Naive thymus-derived CD4-positive, alpha-beta T cell (primary cell): Measurements from ENCODE around the gene PPP2R1A. TPM values are rescaled to one million over a fixed set of nuclear protein-coding genes. Genes with fewer than 3 reads are reported as not detected.
A peak's percentile ranks its signal among the peaks of the same experiment; 100 is the strongest.

ENCODE experiments used
- ATAC-seq: fragments of 150-1000 bp; cut with Tn5 transposase; 2 replicates; pipeline ENCODE4 v1.10.0; 2021; ENCODE audit warnings: mild to moderate bottlenecking, moderate library complexity
- CTCF ChIA-PET: fragments of 350-600 bp; sonication (Branson Sonifier 250); formaldehyde crosslinking; loops from one replicate; lab custom pipeline; 2021; ENCODE audit warnings: antibody characterized with exemption; lab: Charles Lee
- POLR2A ChIA-PET: fragments of 350-600 bp; sonication (Branson Sonifier 250); formaldehyde crosslinking; loops from one replicate; lab custom pipeline; 2021; ENCODE audit warnings: antibody characterized with exemption, inconsistent platforms; lab: Charles Lee
- DNase-seq, 9 donors: peaks; one replicate each; pipeline versions ENCODE4 v3.0.0 to v3.0.0-alpha.2; 2020 to 2022; ENCODE audit warnings: mixed read lengths in 1 of 9
- H3K27ac ChIP-seq: one replicate; pipeline ENCODE4 v1.7.0; 2013; ENCODE audit warnings: mild to moderate bottlenecking, low read depth, low read length, moderate library complexity
- H3K27me3 ChIP-seq, 2 donors: one replicate each; pipeline ENCODE4 v1.7.0; 2013; ENCODE audit warnings: low read length in 2 of 2, mild to moderate bottlenecking in 2 of 2, moderate library complexity in 2 of 2; ENCODE audit not compliant: control insufficient read depth in 2 of 2, insufficient read depth in 2 of 2
- H3K36me3 ChIP-seq, 3 experiments: 1 replicate in 2 of 3; 2 replicates in 1 of 3; pipeline ENCODE4 v1.7.0; 2013; ENCODE audit warnings: low read length in 3 of 3, mild to moderate bottlenecking in 3 of 3, moderate library complexity in 1 of 3; ENCODE audit not compliant: insufficient read depth in 3 of 3, control insufficient read depth in 2 of 3
- H3K4me1 ChIP-seq, 2 donors: one replicate each; pipeline ENCODE4 v1.7.0; 2013; ENCODE audit warnings: low read length in 2 of 2, mild to moderate bottlenecking in 2 of 2, moderate library complexity in 1 of 2; ENCODE audit not compliant: control insufficient read depth in 2 of 2, insufficient read depth in 2 of 2
- H3K4me3 ChIP-seq: 2 replicates; pipeline ENCODE4 v1.7.0; 2013; ENCODE audit warnings: mild to moderate bottlenecking, low read length
- H3K9me3 ChIP-seq, 3 experiments: 1 replicate in 2 of 3; 2 replicates in 1 of 3; pipeline ENCODE4 v1.7.0; 2013; ENCODE audit warnings: low read length in 3 of 3; ENCODE audit not compliant: control insufficient read depth in 2 of 3
- H3K27ac Mint-ChIP-seq, 9 donors: one replicate each; pipeline ENCODE4 v1.8.0; 2020 to 2022; ENCODE audit warnings: mixed read lengths in 9 of 9, mild to moderate bottlenecking in 8 of 9, moderate library complexity in 5 of 9, inconsistent platforms in 2 of 9
- H3K27me3 Mint-ChIP-seq, 5 donors: one replicate each; pipeline ENCODE4 v1.8.0; 2021 to 2022; ENCODE audit warnings: mixed read lengths in 5 of 5, mild to moderate bottlenecking in 1 of 5
- H3K36me3 Mint-ChIP-seq, 5 donors: one replicate each; pipeline ENCODE4 v1.8.0; 2020 to 2022; ENCODE audit warnings: mixed read lengths in 5 of 5, mild to moderate bottlenecking in 3 of 5, inconsistent platforms in 1 of 5
- H3K4me1 Mint-ChIP-seq, 7 donors: one replicate each; pipeline ENCODE4 v1.8.0; 2020 to 2022; ENCODE audit warnings: mixed read lengths in 7 of 7, mild to moderate bottlenecking in 3 of 7, inconsistent platforms in 1 of 7
- H3K4me3 Mint-ChIP-seq, 10 donors: one replicate each; pipeline ENCODE4 v1.8.0; 2020 to 2022; ENCODE audit warnings: mild to moderate bottlenecking in 10 of 10, mixed read lengths in 10 of 10, moderate library complexity in 6 of 10, inconsistent platforms in 2 of 10
- H3K9me3 Mint-ChIP-seq, 11 donors: one replicate each; pipeline ENCODE4 v1.8.0; 2020 to 2022; ENCODE audit warnings: mixed read lengths in 11 of 11, mild to moderate bottlenecking in 4 of 11, inconsistent platforms in 1 of 11, moderate library complexity in 1 of 11
- intact Hi-C, 2 donors: fragments of 100-400 bp; cut with micrococcal nuclease; formaldehyde crosslinking; loops; one replicate each; pipeline ENCODE4 v1.15.1; 2023
- polyA plus RNA-seq, 2 donors: library from polyadenylated mRNA; unstranded; fragments of 300-500 nt; fragmentation: Illumina TruSeq; gene quantifications; one replicate each; pipeline ENCODE4 v1.2.3, GENCODE V29; 2021
- total RNA-seq, 6 experiments: library from RNA in 5 of 6; stranded (reverse) in 5 of 6; gene quantifications; 1 replicate in 5 of 6; 2 replicates in 1 of 6; pipeline ENCODE4 v1.2.3 and lab custom pipeline; 2021 to 2026

Gene PPP2R1A
- total and polyA plus RNA-seq, 7 experiments from 2014 or later, result 148 to 215 (median 165) TPM

- Mint-ChIP-seq H3K4me1 (peaks cover 0 to 5% (median 4%) of the 10 kb centered on the region in 7 donors), H3K9me3 (no peaks in the 10 kb centered on the region), H3K4me3 (no peak overlapping the region), H3K27me3 (no peaks in the 10 kb centered on the region), H3K27ac (peak overlapping the region in 2 of 9 donors; percentile 37 to 68), H3K36me3 (peaks cover 9 to 62% (median 29%) of the 10 kb centered on the region in 5 donors)
- Histone ChIP-seq H3K36me3 (peaks cover 14 to 48% (median 23%) of the 10 kb centered on the region in 3 experiments), H3K27me3 (no peaks in the 10 kb centered on the region), H3K4me1 (no peaks in the 10 kb centered on the region), H3K27ac (no peak overlapping the region), H3K9me3 (no peaks in the 10 kb centered on the region), H3K4me3 (no peak overlapping the region)
- ATAC-seq (no peak), DNase-seq (no peak)
- POLR2A ChIA-PET, result no interaction called here
- intact Hi-C loops, result no loop called here
- CTCF ChIA-PET, result interaction anchor here (1.6 kb wide), 1 partner anchor 9 kb away, joined by 8 read pairs; no protein-coding TSS in a partner anchor
These were observed 38.1 kb downstream of the PPP2R1A start for GRCh38 chr19:52227980-52228379.

DNA sequence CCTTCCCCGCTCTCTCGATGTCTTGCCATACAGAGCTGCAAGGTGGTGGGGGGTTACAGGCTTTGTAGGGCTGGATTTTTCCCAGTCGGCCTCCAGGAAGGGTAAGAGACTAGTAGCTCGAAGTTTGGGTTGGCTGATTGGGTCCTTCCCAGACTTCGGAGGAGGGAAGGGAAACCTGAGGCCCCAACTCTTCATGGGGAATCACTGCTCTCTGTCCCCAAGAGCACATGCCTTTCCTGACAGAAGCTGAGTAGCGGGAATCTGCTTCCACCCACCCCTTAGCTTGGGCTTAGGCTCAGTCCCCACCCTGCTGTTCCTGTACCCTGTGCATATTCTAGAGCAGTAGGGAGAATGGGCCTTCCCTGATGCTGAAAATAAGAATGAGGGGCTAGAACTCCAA, 39.7 kb downstream of the PPP2R1A start:
- no peak overlapping the region for H3K4me3 ChIP-seq
- ChIA-PET CTCF (interaction anchor here (0.7 to 1.1 kb wide), 2 partner anchors 15 to 91 kb away, joined by 3 read pairs; no protein-coding TSS in a partner anchor), POLR2A (no interaction called here)
- Mint-ChIP-seq H3K9me3 (no peaks in the 10 kb centered on the region), H3K27ac (peak overlapping the region in 5 of 9 donors; percentile 13 to 77 (median 59)), H3K4me1 (peaks cover 0 to 6% (median 4%) of the 10 kb centered on the region in 7 donors), H3K36me3 (peaks cover 9 to 48% (median 17%) of the 10 kb centered on the region in 5 donors), H3K27me3 (no peaks in the 10 kb centered on the region), H3K4me3 (no peak overlapping the region)
- ATAC-seq (no peak), DNase-seq (no peak)
- no peaks in the 10 kb centered on the region for H3K4me1 ChIP-seq
- intact Hi-C loops, result no loop called here
- no peaks in the 10 kb centered on the region for H3K9me3 ChIP-seq
- H3K36me3 ChIP-seq, result peaks cover 8 to 32% (median 11%) of the 10 kb centered on the region in 3 experiments
- H3K27ac ChIP-seq, result no peak overlapping the region
- no peaks in the 10 kb centered on the region for H3K27me3 ChIP-seq

GRCh38 chr19:52230685-52231084, 40.8 kb downstream of the PPP2R1A start:
- Histone ChIP-seq H3K27me3 (no peaks in the 10 kb centered on the region), H3K27ac (no peak overlapping the region), H3K4me3 (no peak overlapping the region), H3K9me3 (no peaks in the 10 kb centered on the region), H3K4me1 (no peaks in the 10 kb centered on the region), H3K36me3 (peaks cover 8 to 25% (median 11%) of the 10 kb centered on the region in 3 experiments)
- Mint-ChIP-seq H3K4me1 (peaks cover 0 to 6% (median 4%) of the 10 kb centered on the region in 7 donors), H3K4me3 (no peak overlapping the region), H3K27me3 (no peaks in the 10 kb centered on the region), H3K9me3 (no peaks in the 10 kb centered on the region), H3K27ac (peak overlapping the region in 5 of 9 donors; percentile 4 to 59 (median 35)), H3K36me3 (peaks cover 9 to 41% (median 12%) of the 10 kb centered on the region in 5 donors)
- intact Hi-C loops, result loop anchor here in 1 of 2 donors (10.0 kb wide), 2 partner anchors 56 to 186 kb away; partner anchors contain the start of genes ZNF432 and ZNF836
- ChIA-PET POLR2A (no interaction called here), CTCF (interaction anchor here (1.0 kb wide), 1 partner anchor 21 kb away, joined by 3 read pairs; no protein-coding TSS in a partner anchor)
- ATAC-seq (no peak), DNase-seq (no peak)

DNA sequence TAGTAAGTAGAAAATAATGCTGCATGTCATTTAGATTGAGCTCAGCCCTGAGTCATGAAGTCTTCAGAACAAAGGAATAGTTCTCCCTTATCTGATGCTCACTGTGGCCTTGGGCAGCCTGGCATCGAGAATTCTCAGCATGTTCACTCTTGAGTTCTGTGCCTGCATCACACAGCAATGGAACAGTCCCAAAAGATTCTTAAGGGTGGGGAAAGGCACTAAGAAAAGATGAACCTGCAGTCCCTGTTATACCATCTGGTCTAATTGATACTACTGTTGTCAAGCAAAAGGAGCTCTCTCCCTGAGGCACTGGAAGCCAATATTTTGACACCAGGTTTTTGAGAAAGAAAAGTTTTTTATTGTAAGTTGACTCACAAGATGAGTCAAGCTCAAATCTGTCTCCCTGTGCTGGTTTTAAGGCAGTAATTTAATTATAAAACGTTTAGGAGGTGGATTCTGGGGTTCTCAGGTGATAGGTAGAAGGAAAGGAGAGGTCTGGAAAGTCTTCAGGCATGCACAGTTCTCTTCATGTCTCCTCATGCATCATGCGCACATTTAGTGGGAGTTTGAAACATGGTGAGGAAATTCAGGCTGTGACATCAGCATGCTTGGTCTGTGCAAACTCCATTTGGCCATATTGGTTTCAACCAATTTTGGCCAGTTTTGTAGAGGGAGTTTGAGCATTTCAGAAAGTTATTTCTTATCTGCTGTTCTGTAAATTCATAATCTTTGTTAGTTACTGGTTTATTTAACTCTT, 41.5 kb downstream of the PPP2R1A start:
- POLR2A ChIA-PET, result interaction anchor here (0.9 kb wide), 1 partner anchor 282 kb away, joined by 3 read pairs; no protein-coding TSS in a partner anchor
- H3K4me1 Mint-ChIP-seq, result peaks cover 0 to 6% (median 4%) of the 10 kb centered on the region in 7 donors
- DNase-seq (no peak), ATAC-seq (no peak)
- peaks cover 0 to 1% (median 0%) of the 10 kb centered on the region in 5 donors for H3K27me3 Mint-ChIP-seq
- H3K9me3 Mint-ChIP-seq, result no peaks in the 10 kb centered on the region
- Histone ChIP-seq H3K4me3 (no peak overlapping the region), H3K9me3 (no peaks in the 10 kb centered on the region), H3K27ac (no peak overlapping the region), H3K4me1 (no peaks in the 10 kb centered on the region), H3K27me3 (no peaks in the 10 kb centered on the region), H3K36me3 (peaks cover 2 to 18% (median 9%) of the 10 kb centered on the region in 3 experiments)
- CTCF ChIA-PET, result no interaction called here
- no peak overlapping the region for H3K4me3 Mint-ChIP-seq
- intact Hi-C loops, result loop anchor here in 1 of 2 donors (10.0 kb wide), 2 partner anchors 57 to 187 kb away; partner anchors contain the start of genes ZNF432 and ZNF836
- H3K27ac Mint-ChIP-seq, result peak overlapping the region in 8 of 9 donors; percentile 4 to 60 (median 25)
- H3K36me3 Mint-ChIP-seq, result peaks cover 8 to 35% (median 10%) of the 10 kb centered on the region in 5 donors

- DNase-seq (no peak), ATAC-seq (no peak)
- Mint-ChIP-seq H3K36me3 (peaks cover 0 to 12% (median 0%) of the 10 kb centered on the region in 5 donors), H3K27me3 (peaks cover 0 to 2% (median 0%) of the 10 kb centered on the region in 5 donors), H3K9me3 (no peaks in the 10 kb centered on the region), H3K4me3 (no peak overlapping the region), H3K27ac (peak overlapping the region in 4 of 9 donors; percentile 0 to 58 (median 11)), H3K4me1 (peaks cover 0 to 6% (median 2%) of the 10 kb centered on the region in 7 donors)
- no peak overlapping the region for H3K4me3 ChIP-seq
- intact Hi-C loops, result loop anchor here in 1 of 2 donors (10.0 kb wide), 2 partner anchors 60 to 190 kb away; partner anchors contain the start of genes ZNF432 and ZNF836
- no peak overlapping the region for H3K27ac ChIP-seq
- no peaks in the 10 kb centered on the region for H3K4me1 ChIP-seq
- CTCF ChIA-PET, result no interaction called here
- POLR2A ChIA-PET, result interaction anchor here (0.6 kb wide), 1 partner anchor 55 kb away, joined by 3 read pairs; no protein-coding TSS in a partner anchor
- H3K36me3 ChIP-seq, result no peaks in the 10 kb centered on the region
- no peaks in the 10 kb centered on the region for H3K9me3 ChIP-seq
- no peaks in the 10 kb centered on the region for H3K27me3 ChIP-seq
These were observed 44.6 kb downstream of the PPP2R1A start for GRCh38 chr19:52234406-52234805.

- no peak for ATAC-seq
- Mint-ChIP-seq H3K4me3 (no peak overlapping the region), H3K27ac (no peak overlapping the region), H3K27me3 (peaks cover 0 to 2% (median 0%) of the 10 kb centered on the region in 5 donors), H3K36me3 (peaks cover 0 to 1% (median 0%) of the 10 kb centered on the region in 5 donors), H3K4me1 (peaks cover 0 to 6% (median 0%) of the 10 kb centered on the region in 7 donors), H3K9me3 (no peaks in the 10 kb centered on the region)
- POLR2A ChIA-PET, result interaction anchor here (0.6 to 1.5 kb wide), 4 partner anchors 29 to 98 kb away, joined by 3 to 7 read pairs (median 5); partner anchors contain the start of gene ZNF616
- no peaks in the 10 kb centered on the region for H3K9me3 ChIP-seq
- no peak overlapping the region for H3K4me3 ChIP-seq
- intact Hi-C loops, result loop anchor here (1.0 to 10.0 kb wide), 6 partner anchors 46 to 230 kb away; partner anchors contain the start of genes PPP2R1A (in 2 of the 2), ZNF616 (in 2 of the 2), ZNF432 (in 1 of the 2) and ZNF615 (in 1 of the 2)
- no peaks in the 10 kb centered on the region for H3K36me3 ChIP-seq
- H3K27ac ChIP-seq, result no peak overlapping the region
- H3K4me1 ChIP-seq, result no peaks in the 10 kb centered on the region
- no peaks in the 10 kb centered on the region for H3K27me3 ChIP-seq
- CTCF ChIA-PET, result interaction anchor here (0.6 to 1.5 kb wide), 19 partner anchors 9 to 514 kb away, joined by 3 to 31 read pairs (median 3); partner anchors contain the start of genes PPP2R1A, ZNF432 and ZNF616
- DNase-seq, result no peak
These were observed 47.3 kb downstream of the PPP2R1A start for GRCh38 chr19:52237197-52237596.
